GM12875 (cell line): ENCODE measurements around the gene GPR141.

Experiments
- H3K4me3 ChIP-seq: one replicate; pipeline ENCODE4 v1.5.1; 2011; ENCODE audit warnings: low read depth, low read length, control low read depth
- CTCF ChIP-seq: IDR thresholded peaks from 2 replicates; pipeline ENCODE4 v1.5.1; 2011; ENCODE audit warnings: low read depth, mild to moderate bottlenecking, control low read depth, inconsistent platforms, low read length, moderate library complexity, borderline replicate concordance; ENCODE audit not compliant: insufficient read depth

The GPR141 gene

GRCh38 chr7:37714606-37715005, 31.0 kb downstream of the GPR141 start:
- no peak overlapping the region for H3K4me3 ChIP-seq
- TF ChIP-seq CTCF, result no peak

GRCh38 chr7:37718585-37718984, 35.0 kb downstream of the GPR141 start:
- no peak for TF ChIP-seq CTCF
- no peak overlapping the region for H3K4me3 ChIP-seq

DNA sequence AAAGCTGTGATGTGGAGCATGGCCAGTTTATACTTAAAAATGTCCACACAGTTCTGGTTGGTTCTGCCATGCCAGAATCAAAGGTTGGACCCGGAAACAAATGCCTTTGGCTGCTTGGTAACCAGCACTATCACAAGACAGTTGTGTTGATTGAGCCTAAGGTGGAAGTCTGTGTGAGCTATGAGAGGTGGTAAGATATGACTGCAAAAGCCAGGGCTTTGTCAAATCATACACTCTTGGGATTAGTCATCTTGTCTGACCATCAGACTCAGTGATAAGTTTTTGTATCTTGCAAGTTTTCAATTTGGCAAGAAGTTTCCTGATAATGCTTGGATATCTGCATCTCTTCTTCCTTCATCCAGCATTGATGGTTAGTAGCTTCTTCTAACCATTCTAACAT, 35.5 kb downstream of the GPR141 start:
- no peak overlapping the region for H3K4me3 ChIP-seq
- TF ChIP-seq CTCF, result no peak

GRCh38 chr7:37724732-37725131, 41.2 kb downstream of the GPR141 start:
- no peak for TF ChIP-seq CTCF
- H3K4me3 ChIP-seq, result no peak overlapping the region

DNA sequence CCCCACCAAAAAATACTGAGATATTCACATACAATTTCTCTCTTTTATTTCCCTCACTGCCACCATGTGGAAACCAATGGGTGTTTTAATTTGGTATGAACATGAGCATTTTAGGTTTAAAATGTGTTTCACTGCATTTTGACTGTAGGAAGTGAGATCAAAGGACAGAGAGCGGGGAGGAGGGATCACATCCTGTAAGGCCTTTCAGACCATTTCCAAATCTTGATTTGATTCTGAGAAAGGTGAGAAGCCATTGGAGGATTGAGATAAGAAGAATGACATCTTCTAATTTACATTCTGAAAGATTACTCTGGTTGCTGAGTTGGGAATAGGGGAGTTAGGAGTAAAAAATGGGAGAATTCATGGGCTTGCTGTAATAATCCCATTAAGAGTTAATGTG, 42.5 kb downstream of the GPR141 start:
- no peak overlapping the region for H3K4me3 ChIP-seq
- TF ChIP-seq CTCF, result no peak

DNA sequence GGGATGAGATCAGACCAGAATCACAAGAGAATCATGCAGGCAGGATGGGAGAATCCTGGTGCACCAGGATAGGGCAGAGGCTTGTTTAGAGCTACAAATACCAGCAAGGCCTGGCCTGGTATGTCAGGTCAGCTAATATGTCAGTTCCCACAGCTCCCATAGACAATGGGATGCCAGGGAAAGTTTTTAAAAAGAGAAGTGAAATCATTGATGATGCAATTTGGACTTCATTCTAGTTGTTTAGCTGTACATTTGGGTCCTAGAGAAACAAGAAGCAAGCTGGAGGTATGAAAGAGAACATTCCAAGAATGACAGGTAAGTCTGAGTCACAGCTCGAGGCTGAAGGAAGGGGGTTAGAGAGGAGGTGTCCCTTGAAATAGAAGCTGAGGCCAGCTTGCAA, 45.2 kb downstream of the GPR141 start:
- no peak overlapping the region for H3K4me3 ChIP-seq
- no peak for TF ChIP-seq CTCF

DNA sequence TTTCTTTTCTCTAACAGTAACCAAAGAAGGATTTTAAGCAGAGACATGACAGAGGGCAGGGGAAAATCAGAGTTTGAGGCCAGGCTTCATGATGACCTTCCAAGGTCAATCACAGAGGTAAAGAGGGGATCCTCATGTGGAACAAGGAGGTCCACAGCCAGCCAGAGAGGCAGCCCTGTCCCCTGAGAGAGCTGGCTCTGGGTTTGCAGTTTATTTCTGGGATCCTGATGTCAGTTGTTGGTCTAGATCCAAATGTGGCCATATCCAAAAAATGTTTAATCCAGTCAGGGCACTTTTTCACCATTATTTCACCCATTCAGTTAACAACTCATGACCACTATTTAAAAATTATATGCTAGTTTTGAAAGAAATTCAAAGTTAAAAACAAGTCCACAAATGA, 45.6 kb downstream of the GPR141 start:
- no peak for TF ChIP-seq CTCF
- H3K4me3 ChIP-seq, result no peak overlapping the region

DNA sequence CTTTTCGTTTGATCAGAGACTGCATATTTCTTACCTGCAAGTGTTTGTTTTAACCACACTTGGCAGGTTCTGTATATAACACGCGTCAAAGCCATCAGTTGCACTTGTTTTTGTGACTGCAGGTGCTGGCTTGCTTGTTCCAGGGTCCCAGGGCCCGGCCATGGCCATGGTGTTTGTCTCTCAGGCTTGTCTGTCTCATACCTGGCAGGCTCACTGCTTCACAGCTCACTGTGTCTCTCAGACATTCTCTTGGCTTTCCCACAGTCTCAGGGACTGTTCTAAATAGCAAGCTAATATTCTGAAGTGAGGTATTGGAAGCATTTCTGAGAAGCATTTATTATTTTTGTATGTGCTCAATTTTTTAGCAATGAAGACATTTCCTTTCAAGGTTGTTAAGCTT, 46.9 kb downstream of the GPR141 start:
- TF ChIP-seq CTCF, result no peak
- H3K4me3 ChIP-seq, result no peak overlapping the region
